GM23248 (cell line): ENCODE measurements around the gene DGKI. TPM values are rescaled to one million over a fixed set of nuclear protein-coding genes. Genes with fewer than 3 reads are reported as not detected.

ENCODE experiments used
- DNase-seq: peaks from one replicate; pipeline ENCODE4 v3.0.0-alpha.2; 2015
- H2AFZ ChIP-seq: fragments of 200-600 bp; sonication (generic); 2 replicates; pipeline ENCODE4 v1.6.1; 2016; ENCODE audit warnings: antibody characterized with exemption
- H3F3A ChIP-seq: fragments of 200-600 bp; sonication (generic); 2 replicates; pipeline ENCODE4 v1.6.1; 2016; ENCODE audit warnings: mild to moderate bottlenecking, antibody characterized with exemption, mixed run types; ENCODE audit not compliant: insufficient read depth
- H3K27ac ChIP-seq: fragments of 200-600 bp; sonication (generic); 2 replicates; pipeline ENCODE4 v1.5.1; 2016; ENCODE audit warnings: mild to moderate bottlenecking
- H3K27me3 ChIP-seq: fragments of 200-600 bp; sonication (generic); replicated peaks from 2 replicates; pipeline ENCODE4 v1.6.1; 2016; ENCODE audit warnings: mild to moderate bottlenecking; ENCODE audit not compliant: insufficient read depth
- H3K36me3 ChIP-seq: fragments of 200-600 bp; sonication (generic); 2 replicates; pipeline ENCODE4 v1.6.1; 2016; ENCODE audit warnings: low read depth, mild to moderate bottlenecking
- H3K4me1 ChIP-seq: fragments of 200-600 bp; sonication (generic); 2 replicates; pipeline ENCODE4 v1.6.1; 2016; ENCODE audit warnings: mild to moderate bottlenecking; ENCODE audit not compliant: insufficient read depth
- H3K4me2 ChIP-seq: fragments of 200-600 bp; sonication (generic); one replicate; pipeline ENCODE4 v1.6.1; 2016; ENCODE audit warnings: mild to moderate bottlenecking; ENCODE audit not compliant: unreplicated experiment
- H3K4me3 ChIP-seq: fragments of 200-600 bp; sonication (generic); 2 replicates; pipeline ENCODE4 v1.5.1; 2016; ENCODE audit warnings: mild to moderate bottlenecking
- H3K79me2 ChIP-seq: fragments of 200-600 bp; sonication (generic); 2 replicates; pipeline ENCODE4 v1.6.1; 2016; ENCODE audit warnings: mild to moderate bottlenecking; ENCODE audit not compliant: insufficient read depth
- H3K9ac ChIP-seq: fragments of 200-600 bp; sonication (generic); 2 replicates; pipeline ENCODE4 v1.6.1; 2016; ENCODE audit warnings: mild to moderate bottlenecking
- H3K9me2 ChIP-seq: fragments of 200-600 bp; sonication (generic); 2 replicates; pipeline ENCODE4 v1.6.1; 2016; ENCODE audit warnings: mixed run types, mild to moderate bottlenecking, moderate library complexity; ENCODE audit not compliant: insufficient read depth
- H3K9me3 ChIP-seq: fragments of 200-600 bp; sonication (generic); one replicate; pipeline ENCODE4 v1.6.1; 2017; ENCODE audit warnings: low read depth
- H4K20me1 ChIP-seq: fragments of 200-600 bp; sonication (generic); 2 replicates; pipeline ENCODE4 v1.6.0; 2016; ENCODE audit not compliant: insufficient read depth
- EZH2 ChIP-seq: fragments of 200-600 bp; sonication (generic); IDR thresholded peaks from 2 replicates; pipeline ENCODE4 v1.6.1; 2018; ENCODE audit warnings: antibody characterized with exemption, mild to moderate bottlenecking; ENCODE audit not compliant: insufficient read depth, poor library complexity, severe bottlenecking
- EZH2phosphoT487 ChIP-seq: fragments of 200-600 bp; sonication (generic); IDR thresholded peaks from 2 replicates; pipeline ENCODE4 v1.6.1; 2018; ENCODE audit warnings: antibody characterized with exemption, moderate library complexity, mild to moderate bottlenecking, low read depth; ENCODE audit not compliant: insufficient read depth
- WGBS, 2 experiments: methylation state at CpG; one replicate each; pipeline ENCODE4 v1.1.6; 2015 to 2017; ENCODE audit warnings: low lambda C conversion rate in 2 of 2, low coverage in 1 of 2; ENCODE audit errors: missing lambda C conversion rate in 2 of 2; 5-methylcytosine and 5-hydroxymethylcytosine counted together
- in situ Hi-C: fragments of 300-500 bp; cut with MboI; formaldehyde crosslinking; loops from 2 replicates; pipeline ENCODE4 v1.15.0; 2020
- polyA plus RNA-seq: library from polyadenylated mRNA; unstranded; fragments of >200 nt; fragmentation: Nextera tagmentation; extraction: Ambion mirVana; gene quantifications from 2 replicates; pipeline ENCODE4 v1.2.1, GENCODE V29; 2016
- total RNA-seq: library from RNA; depleted of rRNA; stranded (reverse); fragments of >200 nt; shearing (Covaris generic); gene quantifications from 2 replicates; pipeline ENCODE4 v1.2.3, GENCODE V29; 2014

The DGKI gene
- total and polyA plus RNA-seq, 2 experiments from 2014 or later, result 5.4 to 25.9 TPM

DNA sequence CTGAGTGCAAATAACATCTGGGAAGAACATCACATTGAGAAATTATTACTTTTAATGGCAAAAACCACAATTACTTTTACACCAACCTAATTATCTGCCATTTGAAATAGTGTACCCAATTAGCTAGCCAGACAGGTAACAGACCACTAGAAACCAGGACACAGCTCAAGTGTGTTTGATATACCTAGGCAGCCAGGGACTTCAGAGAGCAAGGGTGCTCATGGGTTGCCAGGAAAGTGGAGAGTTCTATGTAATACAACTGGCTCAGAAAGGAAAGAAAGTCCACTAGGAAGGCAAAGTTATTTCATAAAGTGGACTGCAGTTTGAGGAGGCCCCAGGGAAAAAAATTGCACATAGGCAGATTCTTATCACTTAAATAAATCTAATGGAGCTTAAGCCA, 453.2 kb downstream of the DGKI start:
- in situ Hi-C loops, result no loop called here

DNA sequence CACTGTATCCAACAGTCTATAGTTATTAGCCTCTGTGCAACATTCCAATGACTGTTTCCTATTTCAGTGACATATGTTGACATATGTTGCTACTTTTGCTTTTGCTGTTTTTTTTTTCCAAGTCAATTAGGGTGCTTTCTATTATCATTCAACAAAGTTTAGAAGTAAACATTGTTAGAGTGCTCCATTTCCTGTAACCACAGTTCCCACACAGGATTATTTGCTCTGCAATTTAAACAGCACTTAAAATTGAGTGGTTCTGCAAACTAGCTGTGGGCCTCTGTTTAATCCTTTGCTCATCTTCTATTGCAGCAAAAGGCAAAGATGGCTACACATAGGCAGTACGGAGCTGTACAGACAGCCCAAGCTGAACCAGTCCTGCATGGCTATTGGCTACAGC, 456.7 kb downstream of the DGKI start:
- in situ Hi-C loops, result no loop called here
- no peaks in the 10 kb centered on the region for H3K9me3 ChIP-seq
- TF ChIP-seq EZH2phosphoT487 (no peak), EZH2 (no peak)
- H3K27ac ChIP-seq, result no peak overlapping the region
- H4K20me1 ChIP-seq, result no peaks in the 10 kb centered on the region
- no peak overlapping the region for H3K9ac ChIP-seq
- no peaks in the 10 kb centered on the region for H3K27me3 ChIP-seq
- no peaks in the 10 kb centered on the region; the same call in 1 of the 2 replicates for H3K36me3 ChIP-seq
- H3K4me3 ChIP-seq, result no peak overlapping the region
- H3K9me2 ChIP-seq, result no peaks in the 10 kb centered on the region
- H3K4me1 ChIP-seq, result no peaks in the 10 kb centered on the region
- 77 to 86% methylated on average over 1 of the region's 1 CpG for WGBS, 2 experiments
- H3K79me2 ChIP-seq, result no peaks in the 10 kb centered on the region
- no peak for DNase-seq
- H3K4me2 ChIP-seq, result no peak overlapping the region
- no peak overlapping the region for H2AFZ ChIP-seq
- H3F3A ChIP-seq, result no peaks in the 10 kb centered on the region

More for the DNA sequence above, 453.2 kb downstream of the DGKI start:
- DNase-seq, result no peak
- H3K4me2 ChIP-seq, result no peak overlapping the region
- no peaks in the 10 kb centered on the region for H4K20me1 ChIP-seq
- no peaks in the 10 kb centered on the region for H3K4me1 ChIP-seq
- H3K9me2 ChIP-seq, result peaks cover 4% of the 10 kb centered on the region; the same call in 1 of the 2 replicates
- H3K27ac ChIP-seq, result no peak overlapping the region
- H3K27me3 ChIP-seq, result no peaks in the 10 kb centered on the region
- no peak overlapping the region for H2AFZ ChIP-seq
- H3K9ac ChIP-seq, result no peak overlapping the region
- H3K9me3 ChIP-seq, result no peaks in the 10 kb centered on the region
- H3K36me3 ChIP-seq, result peaks cover 8% of the 10 kb centered on the region; the same call in 1 of the 2 replicates
- no peaks in the 10 kb centered on the region for H3F3A ChIP-seq
- H3K4me3 ChIP-seq, result no peak overlapping the region
- H3K79me2 ChIP-seq, result no peaks in the 10 kb centered on the region
- no peak for TF ChIP-seq EZH2phosphoT487
- no peak for TF ChIP-seq EZH2

DNA sequence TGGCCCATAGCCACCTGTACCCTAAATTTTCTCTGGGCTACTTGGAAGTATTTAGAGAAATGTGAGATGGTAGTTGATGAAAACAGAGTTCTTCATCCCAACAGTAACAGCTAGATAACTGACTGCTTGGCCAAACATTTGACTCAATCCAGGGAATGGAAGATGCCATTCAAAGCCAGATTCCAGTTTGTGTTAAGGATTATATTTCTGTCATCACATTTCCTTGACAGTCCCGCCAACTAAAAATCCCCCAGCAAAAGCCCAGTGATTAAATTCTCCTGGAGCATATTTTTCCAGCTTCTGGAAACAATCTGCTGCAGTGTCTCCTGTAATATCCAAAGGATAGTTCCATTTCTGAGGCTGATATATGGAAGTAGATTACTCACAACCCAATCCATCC, 457.9 kb downstream of the DGKI start:
- Histone ChIP-seq H3K9me2 (no peaks in the 10 kb centered on the region), H3K79me2 (no peaks in the 10 kb centered on the region), H3K4me2 (no peak overlapping the region), H3F3A (no peaks in the 10 kb centered on the region), H2AFZ (no peak overlapping the region), H3K27ac (no peak overlapping the region), H3K4me1 (no peaks in the 10 kb centered on the region), H4K20me1 (no peaks in the 10 kb centered on the region), H3K4me3 (no peak overlapping the region), H3K27me3 (no peaks in the 10 kb centered on the region), H3K9ac (no peak overlapping the region), H3K36me3 (no peaks in the 10 kb centered on the region; the same call in 1 of the 2 replicates), H3K9me3 (no peaks in the 10 kb centered on the region)
- in situ Hi-C loops, result no loop called here
- no peak for DNase-seq
- WGBS, 2 experiments, result 42 to 50% methylated on average over 1 of the region's 1 CpG
- TF ChIP-seq EZH2phosphoT487 (no peak), EZH2 (no peak)

DNA sequence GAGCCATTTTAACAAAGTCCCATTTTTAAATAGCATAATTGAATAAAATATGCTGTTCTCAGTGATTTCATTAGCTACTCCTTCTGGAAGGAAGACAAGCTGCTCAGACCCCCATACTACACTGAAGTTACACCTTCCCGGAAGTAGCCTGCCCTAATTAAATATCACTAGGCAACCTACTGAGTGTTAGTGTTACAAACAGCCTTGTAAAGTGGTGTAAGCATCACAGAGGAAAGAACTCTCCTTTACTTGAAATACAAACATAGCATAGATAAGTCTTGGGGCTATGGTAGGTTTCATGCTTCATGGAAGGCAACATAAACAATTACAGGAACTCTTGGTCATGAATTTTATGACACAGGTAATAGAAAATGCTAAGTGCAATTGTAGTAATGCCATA, 459.8 kb downstream of the DGKI start:
- H3K27me3 ChIP-seq, result no peaks in the 10 kb centered on the region
- no peaks in the 10 kb centered on the region for H4K20me1 ChIP-seq
- no peak overlapping the region for H3K9ac ChIP-seq
- H3K27ac ChIP-seq, result no peak overlapping the region
- H2AFZ ChIP-seq, result no peak overlapping the region
- TF ChIP-seq EZH2 (no peak), EZH2phosphoT487 (no peak)
- H3K4me2 ChIP-seq, result no peak overlapping the region
- H3K4me1 ChIP-seq, result no peaks in the 10 kb centered on the region
- in situ Hi-C loops, result no loop called here
- H3K9me2 ChIP-seq, result no peaks in the 10 kb centered on the region; the same call in 1 of the 2 replicates
- H3K36me3 ChIP-seq, result no peaks in the 10 kb centered on the region; the same call in 1 of the 2 replicates
- DNase-seq, result no peak
- H3K79me2 ChIP-seq, result no peaks in the 10 kb centered on the region
- H3F3A ChIP-seq, result no peaks in the 10 kb centered on the region
- no peaks in the 10 kb centered on the region for H3K9me3 ChIP-seq
- H3K4me3 ChIP-seq, result no peak overlapping the region
- WGBS, 2 experiments, result 0 to 14% methylated on average over 1 of the region's 1 CpG

DNA sequence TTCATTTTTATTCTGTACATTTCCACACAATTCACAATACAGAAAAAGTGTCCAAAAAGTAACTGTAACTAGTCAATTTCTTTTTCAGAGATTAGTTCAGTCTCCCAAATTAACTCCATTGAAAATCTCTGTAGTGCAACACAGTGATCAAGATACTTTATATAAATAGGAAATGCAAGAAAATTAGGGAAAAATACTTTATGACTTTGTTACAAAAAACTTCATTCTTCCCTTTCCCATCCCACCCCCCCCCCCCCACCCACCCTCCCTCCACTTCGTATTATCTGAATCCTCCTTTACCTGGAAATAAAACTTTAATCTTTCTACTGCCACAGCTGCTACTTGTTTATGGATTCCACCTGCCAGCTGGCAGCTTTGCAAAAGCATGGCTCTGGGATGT, 465.7 kb downstream of the DGKI start:
- no peaks in the 10 kb centered on the region for H4K20me1 ChIP-seq
- 0 out of 2 replicates have a peak, but pooled peaks cover 6% of the 10 kb centered on the region for H3F3A ChIP-seq
- H3K36me3 ChIP-seq, result no peaks in the 10 kb centered on the region
- no peaks in the 10 kb centered on the region; the same call in 1 of the 2 replicates for H3K9me2 ChIP-seq
- H3K4me2 ChIP-seq, result no peak overlapping the region
- H3K9ac ChIP-seq, result no peak overlapping the region
- no peak overlapping the region for H2AFZ ChIP-seq
- no peak for DNase-seq
- H3K4me3 ChIP-seq, result no peak overlapping the region
- in situ Hi-C loops, result no loop called here
- no peaks in the 10 kb centered on the region for H3K9me3 ChIP-seq
- 33% methylated on average over 1 of the region's 1 CpG; no CpG with 5 or more reads in 1 of the 2 experiments for WGBS, 2 experiments
- no peaks in the 10 kb centered on the region for H3K27me3 ChIP-seq
- H3K4me1 ChIP-seq, result no peaks in the 10 kb centered on the region
- H3K27ac ChIP-seq, result no peak overlapping the region
- H3K79me2 ChIP-seq, result no peaks in the 10 kb centered on the region
- TF ChIP-seq EZH2 (no peak), EZH2phosphoT487 (no peak)
